NCI-H345 treated with DMSO at 0.1 percent for 48 hours (cell line): ENCODE measurements around the gene NSMCE4A.
"Not testable (repeated sequence)": the region's sequence is repeated elsewhere in the genome, so short reads cannot be mapped to it uniquely, and the experiment has no call there.

Experiments
- DNase-seq: peaks from one replicate; lab custom pipeline; 2025; ENCODE audit not compliant: unreplicated experiment; lab: John Stamatoyannopoulos, UW

Gene NSMCE4A

DNA sequence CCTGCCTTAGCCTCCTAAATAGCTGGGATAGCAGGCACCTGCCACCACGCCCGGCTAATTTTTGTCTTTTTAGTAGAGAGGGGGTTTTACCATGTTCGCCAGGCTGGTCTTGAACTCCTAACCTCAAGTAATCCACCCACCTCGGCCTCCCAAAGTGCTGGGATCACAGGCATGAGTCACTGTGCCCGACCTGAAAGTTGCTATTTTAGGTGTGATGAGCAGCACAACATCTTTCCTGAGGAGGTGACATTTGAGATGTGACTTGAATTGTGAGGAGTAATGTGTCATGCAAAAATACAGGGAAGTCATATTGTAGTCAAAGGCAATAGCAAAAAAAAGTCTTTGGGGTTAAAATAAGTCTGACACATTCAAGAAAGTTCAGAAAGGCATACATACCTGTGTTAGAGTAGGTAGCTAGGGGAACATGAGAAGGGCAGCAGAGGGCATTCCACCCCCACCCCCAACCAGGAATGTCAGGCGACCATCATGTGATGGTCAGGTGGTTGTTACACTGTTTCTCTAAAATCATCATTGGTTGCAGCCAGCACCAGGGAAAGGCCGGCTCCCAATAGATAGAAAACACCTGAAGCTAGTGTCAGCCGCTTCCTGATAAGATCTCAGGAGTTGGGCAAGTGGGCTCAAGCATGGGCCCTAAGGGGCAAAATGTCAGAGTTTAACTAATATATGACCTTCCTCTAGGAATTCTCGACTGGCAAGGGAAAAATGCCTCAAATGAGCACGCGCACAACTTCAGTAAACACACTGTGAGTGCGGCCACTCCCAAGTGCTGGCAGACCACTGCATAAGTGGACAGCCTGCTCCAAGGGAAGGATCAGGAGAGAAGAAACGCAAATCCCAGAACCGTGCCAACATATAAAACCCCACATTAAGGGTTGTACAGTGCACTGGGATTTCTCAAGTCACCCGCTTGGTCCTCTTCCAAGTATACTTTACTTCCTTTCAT is 13.6 kb upstream of the NSMCE4A start, which contains the start of gene TACC2:
TACC2 (plus strand) TSS at position 803 of the 964 bp plus-strand sequence. CDS start 32,819 bp downstream, outside the sequence.
- no peak for DNase-seq

DNA sequence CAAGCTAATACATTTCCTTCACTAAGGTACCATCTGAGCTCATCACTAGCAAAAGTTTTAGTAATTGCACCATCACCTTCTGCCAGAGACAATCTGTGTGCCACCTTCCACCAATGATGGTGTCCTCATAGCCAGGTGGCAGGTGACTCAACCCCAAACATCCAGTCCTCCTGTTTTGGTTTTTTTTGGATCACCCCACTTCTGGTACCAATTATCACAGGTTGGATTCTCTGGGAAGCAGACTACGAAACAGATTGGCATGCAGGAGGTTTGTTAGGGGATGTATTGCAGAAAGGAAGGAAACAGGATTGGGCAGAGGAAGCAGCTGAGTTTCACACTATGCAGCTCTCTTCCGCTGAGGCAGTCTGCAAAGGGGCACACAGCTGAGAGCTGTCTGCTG is 9.4 kb upstream of the NSMCE4A start:
- DNase-seq, result no peak

DNA sequence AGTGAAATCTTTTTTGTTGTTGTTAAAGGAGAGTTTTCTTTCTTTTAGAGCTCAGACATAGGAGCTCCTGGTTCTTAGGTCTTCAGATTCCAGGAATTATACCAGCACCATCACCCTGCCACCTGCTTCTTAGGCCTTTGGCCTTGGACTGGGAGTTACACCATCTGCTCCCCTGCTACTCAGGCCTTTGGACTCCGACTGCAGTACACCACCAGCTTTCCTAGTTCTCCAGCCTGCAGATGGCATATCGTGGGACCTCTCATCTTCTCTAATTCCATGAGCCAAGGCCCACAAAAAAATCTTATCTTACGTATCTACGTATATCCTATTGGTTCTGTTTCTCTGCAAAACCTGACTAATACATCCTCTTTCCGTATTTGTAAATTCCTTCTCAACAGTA is 8.8 kb upstream of the NSMCE4A start:
- no peak for DNase-seq

DNA sequence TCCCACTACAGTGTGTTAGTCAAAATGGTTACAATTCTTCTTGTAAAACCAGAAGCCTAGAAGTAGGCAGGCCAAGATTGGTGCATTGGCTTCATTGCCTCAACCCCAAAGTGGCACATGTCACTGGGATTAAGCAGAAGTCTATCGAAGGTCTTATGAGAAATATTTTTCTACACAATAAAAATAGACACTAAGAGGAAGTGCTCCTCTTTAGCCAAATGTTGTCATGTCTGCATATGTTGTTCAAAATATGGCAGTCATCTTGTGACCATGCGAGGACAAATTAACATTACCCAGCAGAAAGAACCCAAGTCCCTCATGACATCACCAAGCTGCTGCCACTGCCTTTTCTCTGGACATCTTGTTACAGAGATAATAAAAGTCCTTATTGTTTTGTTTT is 6.3 kb upstream of the NSMCE4A start:
- DNase-seq, result no peak

DNA sequence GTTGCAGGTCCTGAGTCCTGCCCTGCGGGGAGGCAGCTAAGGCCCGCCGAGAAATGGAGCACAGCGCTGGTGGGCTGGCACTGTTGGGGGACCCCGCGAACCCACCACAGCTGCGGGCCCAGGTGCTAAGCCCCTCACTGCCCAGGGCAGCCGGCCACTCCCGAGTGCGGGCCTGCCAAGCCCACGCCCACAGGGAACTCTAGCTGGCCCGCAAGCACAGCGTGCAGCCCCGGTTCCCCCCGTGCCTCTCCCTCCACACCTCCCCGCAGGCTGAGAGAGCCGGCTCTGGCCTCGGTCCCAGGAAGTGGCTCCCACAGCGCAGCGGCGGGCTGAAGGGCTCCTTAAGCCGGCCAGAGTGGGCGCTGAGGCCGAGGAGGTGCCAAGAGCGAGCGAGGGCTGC is 3.5 kb upstream of the NSMCE4A start:
- DNase-seq, result no peak

DNA sequence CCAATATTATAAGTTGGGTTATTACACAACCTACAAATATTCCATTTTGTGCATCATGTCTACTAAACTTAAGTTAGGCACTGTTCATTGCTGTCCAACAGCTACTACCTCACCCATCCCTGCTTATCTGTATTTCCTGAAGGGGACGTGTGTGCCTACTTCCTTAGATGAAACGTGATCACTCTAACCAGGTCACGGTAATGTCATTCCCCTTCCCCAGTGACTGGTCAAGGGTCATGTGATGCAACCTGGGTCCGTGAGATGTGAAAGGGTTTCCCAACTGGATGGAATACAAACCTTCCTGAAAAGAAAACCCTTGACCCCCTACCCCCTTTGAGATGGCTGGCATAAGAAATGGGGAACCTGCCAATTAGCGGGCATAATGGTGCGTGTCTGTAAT is 1.6 kb upstream of the NSMCE4A start:
- no peak for DNase-seq

DNA sequence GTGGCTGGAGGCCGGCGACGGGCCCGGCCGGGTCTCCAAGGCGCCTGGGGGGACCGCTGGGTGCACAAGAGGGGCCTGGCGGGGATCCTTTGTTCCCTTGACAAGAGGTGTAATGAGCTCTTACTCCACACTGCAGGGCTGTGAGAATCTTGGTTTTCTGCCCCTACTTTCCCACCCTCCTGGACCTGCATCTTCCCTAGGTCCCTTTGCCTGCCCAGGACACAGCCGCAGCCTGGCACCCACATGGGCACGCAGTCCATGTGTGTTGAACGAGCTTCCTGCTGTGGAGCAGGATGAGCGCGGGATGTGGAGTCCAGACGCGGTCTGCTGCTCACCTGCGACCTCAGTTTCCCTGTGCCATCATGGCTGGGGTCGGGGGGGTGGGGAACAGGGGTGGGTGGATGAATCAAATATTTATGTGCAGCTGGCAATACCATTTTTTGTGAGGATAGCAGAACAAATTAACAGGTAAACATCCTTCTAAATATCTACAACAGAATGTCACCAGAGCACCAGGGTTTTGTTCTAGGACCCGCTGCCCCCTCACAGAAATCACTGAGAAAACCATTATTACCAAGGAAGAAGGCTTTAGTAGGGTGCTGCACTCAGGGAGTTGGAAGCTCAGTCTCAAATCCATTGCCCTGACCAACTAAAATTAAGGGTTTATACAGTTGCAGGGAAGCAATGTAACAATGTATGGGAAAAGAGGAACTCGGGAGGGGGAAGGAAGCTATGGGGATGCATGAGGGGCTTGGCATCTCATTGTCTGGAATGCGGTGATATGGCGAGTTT is 474 bp upstream of the NSMCE4A start:
- DNase-seq, result no peak

DNA sequence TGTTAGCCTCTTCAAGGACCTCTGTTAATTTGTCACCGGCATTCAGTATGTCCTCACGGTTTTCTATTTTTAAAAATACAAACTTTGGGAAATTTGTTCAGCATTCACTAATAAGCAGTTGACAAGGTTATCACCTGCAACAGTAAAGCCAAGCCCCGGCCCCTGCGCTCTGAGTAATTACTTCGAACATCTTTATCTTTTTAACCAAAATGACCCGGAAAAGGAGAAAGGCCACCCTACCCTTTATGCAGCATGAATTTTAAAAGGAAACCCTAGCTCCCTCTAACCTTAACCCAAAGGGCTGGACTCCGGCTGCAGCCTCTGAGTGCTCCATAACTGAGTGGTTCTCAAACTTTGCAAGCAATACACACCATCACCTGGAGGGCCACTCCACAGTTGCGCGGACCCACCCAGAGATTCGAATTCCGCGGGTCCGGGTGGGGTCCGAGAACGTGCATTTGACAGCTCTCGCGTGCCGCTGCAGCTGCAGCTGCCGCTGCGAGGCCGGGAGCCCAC is 940 bp downstream of the NSMCE4A start:
- no peak for DNase-seq

DNA sequence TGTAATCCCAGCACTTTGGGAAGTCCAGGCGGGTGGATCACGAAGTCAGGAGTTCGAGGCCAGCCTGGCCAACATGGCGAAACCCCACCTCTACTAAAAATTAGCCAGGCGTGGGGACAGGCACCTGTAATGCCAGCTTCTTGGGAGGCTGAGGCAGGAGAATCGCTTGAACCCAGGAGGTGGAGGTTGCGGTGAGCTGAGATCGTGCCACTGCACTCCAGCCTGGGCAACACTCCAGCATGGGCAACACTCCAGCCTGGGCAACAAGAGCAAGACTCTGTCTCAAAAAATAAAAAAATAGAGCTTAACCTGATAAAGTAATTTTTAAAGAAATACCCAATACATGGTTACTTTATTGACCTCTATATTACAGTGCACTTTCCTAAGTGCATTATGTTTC is 5.9 kb downstream of the NSMCE4A start:
- DNase-seq, result not testable (repeated sequence)

DNA sequence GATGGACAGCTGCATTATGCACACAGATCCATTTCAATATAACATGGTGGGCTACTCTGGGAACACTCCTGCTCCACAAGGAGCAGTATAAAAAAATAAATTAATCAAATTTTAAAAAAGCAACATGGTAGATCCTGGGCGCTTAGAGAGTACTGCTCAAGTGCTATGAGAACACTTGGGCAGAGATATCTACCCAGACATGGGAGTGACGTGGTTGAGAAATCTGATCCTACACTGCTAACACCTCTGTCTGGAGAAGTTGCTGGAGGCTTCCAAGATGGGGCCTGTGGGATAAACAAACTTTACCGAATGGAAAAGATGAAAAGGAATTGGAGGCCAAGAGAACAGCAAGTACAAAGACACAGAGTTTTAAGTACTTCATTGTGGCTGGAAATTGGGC is 9.0 kb downstream of the NSMCE4A start:
- DNase-seq, result no peak

DNA sequence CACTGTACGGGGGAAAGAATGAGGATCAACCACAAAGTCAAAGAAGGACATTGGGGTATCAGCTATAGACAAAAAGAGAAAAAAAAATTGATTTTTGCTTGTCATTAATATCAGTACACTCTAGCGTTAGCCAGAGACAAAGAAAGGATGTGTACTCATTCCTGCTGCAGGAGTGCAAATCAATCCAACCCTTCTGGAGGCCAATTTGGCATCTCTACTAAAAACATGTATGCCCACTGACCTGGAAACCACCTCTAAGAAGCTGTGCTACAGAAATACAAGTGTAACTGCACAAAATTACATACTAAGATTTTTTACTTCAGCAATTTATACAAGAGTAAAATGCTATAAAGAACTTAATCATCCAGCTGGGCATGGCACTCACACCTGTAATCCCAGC is 13.6 kb downstream of the NSMCE4A start:
- DNase-seq, result no peak

DNA sequence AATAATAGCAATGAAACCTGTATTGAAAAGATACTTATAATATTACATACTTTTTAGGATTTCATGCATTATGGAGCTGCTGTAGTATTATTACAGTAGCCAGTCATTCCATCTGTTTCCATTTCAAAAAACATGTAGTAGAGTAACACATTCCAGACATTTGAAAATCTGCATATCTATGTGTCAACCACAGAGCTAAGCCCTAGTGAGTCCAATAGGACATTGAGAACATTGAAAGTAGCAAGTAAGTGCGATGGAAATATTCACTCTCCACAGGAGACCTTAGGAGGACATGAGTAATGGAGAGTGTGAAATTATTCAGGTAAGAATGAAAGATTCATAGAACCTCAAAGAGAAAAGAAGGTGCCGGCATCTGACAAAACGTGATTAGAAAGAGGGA is 15.3 kb downstream of the NSMCE4A start:
- DNase-seq, result no peak

DNA sequence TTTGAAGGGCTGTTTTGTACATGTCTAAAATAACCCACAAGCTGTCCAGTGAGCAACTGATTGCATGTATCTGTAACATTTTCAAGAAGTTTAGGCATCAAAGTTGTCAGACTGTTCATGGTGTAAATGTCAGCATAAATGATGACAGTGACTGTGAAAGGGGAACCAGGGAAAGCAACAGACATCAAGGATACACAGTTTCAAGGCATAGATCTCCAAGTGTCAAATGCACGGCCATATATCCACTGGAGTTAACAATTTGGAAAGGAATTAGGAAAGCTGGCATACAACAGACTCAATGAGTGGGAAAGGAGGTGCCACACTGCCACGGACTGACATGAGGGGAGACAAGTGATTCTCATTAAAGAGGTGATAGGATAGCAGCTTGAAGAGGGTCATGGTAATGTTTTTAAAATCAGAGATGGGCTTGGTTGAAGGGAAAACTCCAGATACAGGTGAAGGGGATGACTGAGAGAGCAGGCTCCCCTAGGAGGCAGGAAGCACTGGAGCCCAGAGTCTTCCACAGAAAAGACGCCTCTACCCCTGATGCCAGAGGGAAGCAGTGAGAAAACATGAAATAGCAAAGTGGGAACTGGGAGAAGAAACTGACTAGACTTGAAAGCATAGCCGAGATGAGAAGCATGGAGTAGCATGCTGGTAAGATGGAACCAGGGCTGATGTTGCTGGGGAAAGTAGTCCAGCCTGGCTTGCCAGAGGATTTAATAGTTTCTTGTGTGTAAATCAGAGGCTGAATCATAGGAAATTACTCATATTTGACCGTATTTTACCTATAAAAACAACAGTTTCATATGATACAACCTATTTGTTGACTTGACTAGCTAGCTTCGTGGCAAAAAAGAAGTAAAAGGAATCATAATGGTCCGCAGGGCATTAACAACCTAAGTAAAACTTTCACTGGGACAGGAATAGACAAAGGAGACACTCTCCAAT is 18.6 kb downstream of the NSMCE4A start:
- DNase-seq, result no peak

DNA sequence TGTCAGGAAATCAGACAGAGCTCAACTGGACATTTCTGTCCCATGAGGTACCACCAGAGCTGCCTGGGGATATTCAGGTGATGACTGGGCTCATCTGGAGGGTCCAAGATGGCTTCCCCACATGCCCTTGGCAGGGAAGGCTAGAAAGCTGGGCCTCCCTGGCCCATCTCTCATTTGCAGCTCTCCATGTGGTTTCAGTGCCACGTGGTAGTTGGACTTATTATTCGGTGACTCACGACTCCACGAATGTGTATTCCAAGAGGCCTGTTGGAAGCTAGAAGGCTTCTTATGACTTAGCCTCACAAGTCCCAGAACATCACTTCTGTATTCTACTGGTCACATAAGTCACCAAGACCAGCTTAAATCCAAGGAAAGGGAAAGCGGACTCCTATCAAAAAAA is 22.8 kb downstream of the NSMCE4A start:
- DNase-seq, result no peak

DNA sequence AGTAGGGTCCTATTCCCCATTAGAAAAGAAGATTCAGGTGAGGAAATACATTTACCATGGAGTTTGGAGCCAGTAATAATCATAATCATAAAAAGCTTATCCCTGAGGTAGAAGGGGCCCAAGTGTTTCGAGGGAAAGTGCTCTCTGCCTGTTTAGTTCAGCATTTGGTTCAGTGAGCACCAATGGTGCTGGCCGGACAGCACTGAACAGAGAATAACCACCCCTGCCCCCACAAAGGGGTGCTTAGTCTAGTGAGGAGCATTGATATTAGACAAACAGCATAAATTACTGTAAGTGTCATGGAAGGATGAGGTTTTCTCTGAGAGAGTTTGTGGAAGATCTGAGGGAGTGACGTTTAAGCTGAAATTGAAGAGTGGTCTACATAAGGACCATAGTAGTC is 25.6 kb downstream of the NSMCE4A start:
- DNase-seq, result no peak

DNA sequence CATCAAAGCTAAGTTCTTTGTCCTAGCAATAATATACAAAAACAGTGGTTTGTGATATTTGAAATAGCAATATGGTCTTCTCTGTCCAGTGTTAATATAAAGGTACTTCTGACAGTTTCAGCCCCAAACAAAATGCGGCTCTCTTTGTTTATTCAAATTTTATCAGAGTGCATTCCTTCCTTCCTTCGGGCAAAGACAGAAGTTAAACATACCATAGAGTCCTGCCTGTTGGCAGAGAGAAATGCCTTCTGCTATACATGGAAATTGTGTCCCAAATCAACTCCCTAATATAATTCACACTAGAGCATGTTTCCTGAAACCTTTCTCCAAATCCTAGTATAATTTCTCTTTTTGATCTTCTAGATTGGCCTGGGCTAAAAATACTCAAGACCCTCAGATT is 26.0 kb downstream of the NSMCE4A start:
- DNase-seq, result no peak

DNA sequence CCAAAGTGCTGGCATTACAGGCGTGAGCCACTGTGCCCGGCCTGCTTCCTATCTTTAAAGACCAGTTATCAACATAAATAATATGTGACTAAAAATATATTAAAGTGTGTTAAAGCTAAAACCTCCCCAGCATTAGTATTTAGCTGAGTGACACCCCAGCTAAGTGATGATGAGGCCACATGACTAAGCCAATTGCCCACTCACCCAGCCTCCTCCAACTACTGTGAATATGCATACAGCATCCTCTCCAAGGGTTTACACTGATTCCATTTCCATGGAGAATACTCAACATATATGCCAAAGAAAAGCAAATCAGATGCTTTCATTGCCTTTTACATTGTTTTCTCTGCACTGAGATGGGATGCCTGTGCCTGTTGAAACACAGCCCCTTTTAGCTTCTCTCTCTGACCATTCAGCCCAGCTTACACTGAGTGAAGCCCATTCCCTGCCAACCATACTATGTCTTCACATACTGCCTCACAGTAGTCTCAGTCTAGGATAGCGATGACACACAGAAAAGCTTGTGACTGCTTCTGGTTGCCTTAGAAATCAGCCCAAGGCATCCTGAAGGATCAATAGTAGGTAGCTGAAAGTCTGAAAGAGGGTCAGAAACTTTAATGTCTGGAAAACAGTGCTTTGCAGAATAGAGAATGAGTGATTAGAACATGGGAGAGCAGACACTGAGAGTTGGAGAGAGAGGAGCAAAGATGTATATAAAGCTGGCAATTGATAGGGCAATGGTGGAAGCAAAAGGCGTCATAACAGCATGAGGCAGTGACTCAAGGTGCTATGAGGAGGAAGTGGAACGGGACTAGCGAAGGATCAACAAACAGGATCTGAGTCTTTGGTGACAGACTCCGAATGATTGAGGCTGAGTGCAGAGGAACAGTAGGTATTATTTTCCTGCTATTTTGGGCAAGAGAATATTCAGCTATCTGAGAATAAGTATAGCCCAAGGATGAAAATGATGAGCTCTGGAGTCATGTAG is 27.4 kb downstream of the NSMCE4A start:
- no peak for DNase-seq

DNA sequence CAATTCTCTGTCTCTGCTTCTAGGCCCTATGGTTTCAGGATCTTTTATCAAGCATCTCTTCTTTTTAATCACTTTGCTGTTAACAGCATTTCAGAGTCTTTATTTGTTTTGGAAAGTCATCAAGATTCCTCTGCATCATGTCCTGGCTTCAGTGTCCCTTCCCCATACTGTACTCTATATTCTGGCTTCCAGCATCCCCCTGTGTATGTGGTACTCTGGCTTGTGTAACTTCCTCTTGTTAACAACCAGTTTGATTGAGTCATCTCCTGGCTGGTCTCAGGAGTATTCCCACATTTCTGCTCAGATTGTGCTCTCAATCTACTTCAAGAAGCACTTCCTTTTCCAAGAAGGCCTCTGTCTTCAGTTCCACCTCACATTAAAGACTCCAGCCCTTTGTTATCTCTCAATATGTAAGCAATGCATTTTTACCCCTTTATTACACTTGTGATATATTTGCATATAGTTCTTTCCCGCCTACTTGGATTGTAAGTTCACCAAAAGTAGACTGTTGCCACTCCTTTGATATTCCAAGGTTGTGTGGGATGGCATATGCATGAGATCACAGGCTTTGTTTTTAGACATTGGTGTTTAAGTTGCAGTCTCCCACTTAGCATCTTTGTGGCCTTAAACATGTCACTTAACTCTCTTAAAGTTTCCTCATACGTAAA is 32.1 kb downstream of the NSMCE4A start:
- DNase-seq, result no peak

DNA sequence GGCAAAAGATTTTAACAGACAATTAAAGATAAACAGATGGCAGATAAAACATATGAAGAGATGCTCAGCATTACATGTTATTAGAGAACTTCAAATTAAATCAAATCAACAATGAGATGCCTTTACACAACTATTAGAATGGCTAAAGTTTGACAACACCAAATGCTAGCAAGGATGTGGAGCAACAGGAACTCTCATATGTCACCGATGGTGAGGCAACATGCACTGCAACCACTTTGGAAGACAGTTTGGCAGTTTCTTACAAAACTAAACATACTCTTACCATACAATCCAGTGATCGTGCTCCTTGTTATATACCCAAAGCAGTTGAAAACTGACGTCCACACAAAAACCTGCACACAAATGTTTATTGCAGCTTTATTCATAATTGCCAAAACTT is 33.5 kb downstream of the NSMCE4A start:
- no peak for DNase-seq
